HG02970 (cell line): ENCODE results near the gene RACGAP1.
"Not testable (repeated sequence)": the region's sequence is repeated elsewhere in the genome, so short reads cannot be mapped to it uniquely, and the experiment has no call there.

ENCODE experiments used
- ATAC-seq: cut with Tn5 transposase; IDR thresholded peaks from one replicate; pipeline ENCODE4 v1.9.1; 2021; ENCODE audit warnings: mild to moderate bottlenecking, moderate library complexity, moderate number of reproducible peaks; ENCODE audit not compliant: unreplicated experiment, low FRiP score

The RACGAP1 gene

GRCh38 chr12:50032854-50033581 is 7.7 kb upstream of the RACGAP1 start:
- no peak for ATAC-seq

- ATAC-seq = no peak
These were observed 7.2 kb upstream of the RACGAP1 start for GRCh38 chr12:50032515-50032853.

- not testable (repeated sequence) for ATAC-seq
These were observed 5.2 kb upstream of the RACGAP1 start for GRCh38 chr12:50030449-50030848.

GRCh38 chr12:50026691-50027090 is 1.4 kb upstream of the RACGAP1 start:
- ATAC-seq = no peak

GRCh38 chr12:50024805-50025186 is 498 bp downstream of the RACGAP1 start:
- ATAC-seq = no peak

- ATAC-seq = no peak
These were observed 1.1 kb downstream of the RACGAP1 start for GRCh38 chr12:50024227-50024626.

- ATAC-seq = no peak
These were observed 2.4 kb downstream of the RACGAP1 start for GRCh38 chr12:50022903-50023302.

- ATAC-seq = no peak
These were observed 4.3 kb downstream of the RACGAP1 start for GRCh38 chr12:50021031-50021430.

- ATAC-seq = no peak
These were observed 5.8 kb downstream of the RACGAP1 start for GRCh38 chr12:50019524-50019923.

GRCh38 chr12:50018968-50019367 is 6.3 kb downstream of the RACGAP1 start:
- no peak for ATAC-seq

GRCh38 chr12:50018154-50018553 is 7.1 kb downstream of the RACGAP1 start:
- ATAC-seq = no peak

- ATAC-seq = no peak
These were observed 7.7 kb downstream of the RACGAP1 start for GRCh38 chr12:50017641-50018040.

- no peak for ATAC-seq
These were observed 8.5 kb downstream of the RACGAP1 start for GRCh38 chr12:50016501-50017475.

- no peak for ATAC-seq
These were observed 11.0 kb downstream of the RACGAP1 start for GRCh38 chr12:50014342-50014741.

GRCh38 chr12:50013361-50014147 is 11.7 kb downstream of the RACGAP1 start:
- no peak for ATAC-seq

GRCh38 chr12:50006754-50007442 is 18.4 kb downstream of the RACGAP1 start:
- no peak for ATAC-seq

GRCh38 chr12:50006280-50006679 is 19.0 kb downstream of the RACGAP1 start:
- ATAC-seq = no peak

- no peak for ATAC-seq
These were observed 20.1 kb downstream of the RACGAP1 start for GRCh38 chr12:50005175-50005574.

GRCh38 chr12:50004696-50005095 is 20.6 kb downstream of the RACGAP1 start:
- no peak for ATAC-seq

- no peak for ATAC-seq
These were observed 21.7 kb downstream of the RACGAP1 start for GRCh38 chr12:50003595-50003994.
